CD8-positive, alpha-beta memory T cell (primary cell): ENCODE results near the gene TMEM242. TPM values are rescaled to one million over a fixed set of nuclear protein-coding genes. Genes with fewer than 3 reads are reported as not detected.

Experiments used
- CTCF ChIA-PET: fragments of 350-600 bp; sonication (Branson Sonifier 250); formaldehyde crosslinking; loops from one replicate; lab custom pipeline; 2021; ENCODE audit warnings: antibody characterized with exemption; lab: Charles Lee
- POLR2A ChIA-PET: fragments of 350-600 bp; sonication (Branson Sonifier 250); formaldehyde crosslinking; loops from one replicate; lab custom pipeline; 2021; ENCODE audit warnings: antibody characterized with exemption; lab: Charles Lee
- DNase-seq, 5 donors: peaks; one replicate each; pipeline versions ENCODE4 v3.0.0 to v3.0.0-alpha.2; 2020 to 2022; ENCODE audit warnings: mixed read lengths in 1 of 5
- H3K27ac ChIP-seq: one replicate; pipeline ENCODE4 v1.7.0; 2013; ENCODE audit warnings: low read depth, mild to moderate bottlenecking, low read length, moderate library complexity
- H3K27me3 ChIP-seq: 2 replicates; pipeline ENCODE4 v1.7.0; 2013; ENCODE audit warnings: low read length, mild to moderate bottlenecking; ENCODE audit not compliant: insufficient read depth, poor library complexity, severe bottlenecking
- H3K36me3 ChIP-seq: 2 replicates; pipeline ENCODE4 v1.7.0; 2013; ENCODE audit warnings: mild to moderate bottlenecking, low read length, moderate library complexity; ENCODE audit not compliant: insufficient read depth
- H3K4me1 ChIP-seq: 2 replicates; pipeline ENCODE4 v1.7.0; 2013; ENCODE audit warnings: mild to moderate bottlenecking, low read length, moderate library complexity; ENCODE audit not compliant: insufficient read depth
- H3K4me3 ChIP-seq: 2 replicates; pipeline ENCODE4 v1.7.0; 2013; ENCODE audit warnings: mild to moderate bottlenecking, low read length
- H3K9me3 ChIP-seq: 2 replicates; pipeline ENCODE4 v1.7.0; 2013; ENCODE audit warnings: mild to moderate bottlenecking, low read length
- H3K27ac Mint-ChIP-seq, 8 donors: one replicate each; pipeline ENCODE4 v1.8.0; 2020 to 2021; ENCODE audit warnings: mixed read lengths in 8 of 8, mild to moderate bottlenecking in 6 of 8, inconsistent platforms in 3 of 8, moderate library complexity in 3 of 8
- H3K27me3 Mint-ChIP-seq, 2 donors: one replicate each; pipeline ENCODE4 v1.8.0; 2020 to 2021; ENCODE audit warnings: mixed read lengths in 2 of 2, mild to moderate bottlenecking in 1 of 2, moderate library complexity in 1 of 2
- H3K36me3 Mint-ChIP-seq, 3 donors: one replicate each; pipeline ENCODE4 v1.8.0; 2020 to 2021; ENCODE audit warnings: mixed read lengths in 3 of 3, inconsistent platforms in 1 of 3, mild to moderate bottlenecking in 1 of 3
- H3K4me1 Mint-ChIP-seq, 3 donors: one replicate each; pipeline ENCODE4 v1.8.0; 2020 to 2021; ENCODE audit warnings: mixed read lengths in 3 of 3, inconsistent platforms in 1 of 3, mild to moderate bottlenecking in 1 of 3
- H3K4me3 Mint-ChIP-seq, 7 donors: one replicate each; pipeline ENCODE4 v1.8.0; 2020 to 2021; ENCODE audit warnings: mixed read lengths in 7 of 7, mild to moderate bottlenecking in 6 of 7, moderate library complexity in 4 of 7, inconsistent platforms in 2 of 7
- H3K9me3 Mint-ChIP-seq, 5 donors: one replicate each; pipeline ENCODE4 v1.8.0; 2020 to 2022; ENCODE audit warnings: mixed read lengths in 5 of 5, mild to moderate bottlenecking in 3 of 5, moderate library complexity in 2 of 5, inconsistent platforms in 1 of 5
- polyA plus RNA-seq: library from polyadenylated mRNA; unstranded; fragments of 300-500 nt; fragmentation: Illumina TruSeq; gene quantifications from one replicate; pipeline ENCODE4 v1.2.3, GENCODE V29; 2021
- total RNA-seq, 2 experiments: library from RNA; stranded (reverse); gene quantifications; one replicate each; pipeline ENCODE4 v1.2.3, GENCODE V29; 2021

The TMEM242 gene
- total RNA-seq = 10 to 100 TPM; 11.0 to 11.9 TPM
- 12.1 TPM for polyA plus RNA-seq

- peak within 1 kb of the TSS; percentile 90 for H3K4me3 ChIP-seq
- CTCF ChIA-PET = interaction anchor here (0.6 to 3.6 kb wide), 11 partner anchors 9 to 434 kb away, joined by 3 to 13 read pairs (median 3); no protein-coding TSS in a partner anchor
- POLR2A ChIA-PET = interaction anchor here (0.7 to 1.9 kb wide), 3 partner anchors 9 to 428 kb away, joined by 3 to 6 read pairs (median 4); no protein-coding TSS in a partner anchor
These were observed at the start of gene TMEM242 for GRCh38 chr6:157323255-157323965. TSS of gene TMEM242 (minus strand) at chr6:157323519. CDS start at chr6:157323499, 20 bp downstream.

GRCh38 chr6:157372501-157373280 is 49.4 kb upstream of the TMEM242 start:
- no peak overlapping the region for H3K27ac ChIP-seq
- H3K9me3 ChIP-seq = no peaks in the 10 kb centered on the region
- Mint-ChIP-seq H3K4me1 (peaks cover 8 to 20% (median 18%) of the 10 kb centered on the region in 3 donors), H3K27ac (no peak overlapping the region), H3K4me3 (no peak overlapping the region), H3K36me3 (no peaks in the 10 kb centered on the region), H3K27me3 (peaks cover 2 to 15% of the 10 kb centered on the region in 2 donors), H3K9me3 (no peaks in the 10 kb centered on the region)
- POLR2A ChIA-PET = no interaction called here
- DNase-seq = no peak
- no peak overlapping the region for H3K4me3 ChIP-seq
- CTCF ChIA-PET = no interaction called here
- H3K4me1 ChIP-seq = peaks cover 16% of the 10 kb centered on the region
- no peaks in the 10 kb centered on the region for H3K36me3 ChIP-seq
- no peaks in the 10 kb centered on the region for H3K27me3 ChIP-seq

More at GRCh38 chr6:157323255-157323965, at the start of gene TMEM242:
- Histone ChIP-seq H3K36me3 (peaks cover 5% of the 10 kb centered on the region), H3K4me1 (peaks cover 7% of the 10 kb centered on the region), H3K27ac (peak within 1 kb of the TSS; percentile 73), H3K27me3 (no peaks in the 10 kb centered on the region), H3K9me3 (no peaks in the 10 kb centered on the region)
- Mint-ChIP-seq H3K36me3 (peaks cover 0 to 31% (median 2%) of the 10 kb centered on the region in 3 donors), H3K4me3 (peak within 1 kb of the TSS; percentile 94 to 97 (median 96)), H3K4me1 (peaks cover 15 to 24% (median 21%) of the 10 kb centered on the region in 3 donors), H3K27me3 (peaks cover 0 to 30% of the 10 kb centered on the region in 2 donors), H3K27ac (peak within 1 kb of the TSS; percentile 82 to 98 (median 89)), H3K9me3 (no peaks in the 10 kb centered on the region)
- peak; percentile 71 to 86 (median 80) for DNase-seq

GRCh38 chr6:157370755-157371154 is 47.4 kb upstream of the TMEM242 start:
- Mint-ChIP-seq H3K4me1 (peaks cover 8 to 20% (median 18%) of the 10 kb centered on the region in 3 donors), H3K27me3 (peaks cover 12 to 25% of the 10 kb centered on the region in 2 donors), H3K9me3 (no peaks in the 10 kb centered on the region), H3K27ac (no peak overlapping the region), H3K4me3 (no peak overlapping the region), H3K36me3 (no peaks in the 10 kb centered on the region)
- peaks cover 16% of the 10 kb centered on the region for H3K4me1 ChIP-seq
- H3K36me3 ChIP-seq = no peaks in the 10 kb centered on the region
- no peaks in the 10 kb centered on the region for H3K9me3 ChIP-seq
- ChIA-PET CTCF (no interaction called here), POLR2A (no interaction called here)
- no peak overlapping the region for H3K4me3 ChIP-seq
- no peak overlapping the region for H3K27ac ChIP-seq
- no peak for DNase-seq
- H3K27me3 ChIP-seq = no peaks in the 10 kb centered on the region

GRCh38 chr6:157368359-157369049 is 45.2 kb upstream of the TMEM242 start:
- POLR2A ChIA-PET = no interaction called here
- H3K4me1 Mint-ChIP-seq = peaks cover 8 to 20% (median 18%) of the 10 kb centered on the region in 3 donors
- DNase-seq = no peak

GRCh38 chr6:157366648-157367047 is 43.3 kb upstream of the TMEM242 start:
- no peaks in the 10 kb centered on the region for H3K27me3 ChIP-seq
- H3K4me3 ChIP-seq = no peak overlapping the region
- no peak for DNase-seq
- Mint-ChIP-seq H3K36me3 (no peaks in the 10 kb centered on the region), H3K27ac (no peak overlapping the region), H3K9me3 (no peaks in the 10 kb centered on the region), H3K27me3 (peaks cover 17 to 39% of the 10 kb centered on the region in 2 donors), H3K4me1 (peaks cover 8 to 20% (median 18%) of the 10 kb centered on the region in 3 donors), H3K4me3 (no peak overlapping the region)
- H3K27ac ChIP-seq = no peak overlapping the region
- CTCF ChIA-PET = no interaction called here
- POLR2A ChIA-PET = interaction anchor here (1.2 kb wide), 1 partner anchor 13 kb away, joined by 3 read pairs; no protein-coding TSS in a partner anchor
- no peaks in the 10 kb centered on the region for H3K36me3 ChIP-seq
- peaks cover 16% of the 10 kb centered on the region for H3K4me1 ChIP-seq
- H3K9me3 ChIP-seq = no peaks in the 10 kb centered on the region

More at GRCh38 chr6:157368359-157369049, 45.2 kb upstream of the TMEM242 start:
- no peaks in the 10 kb centered on the region for H3K9me3 Mint-ChIP-seq
- no peaks in the 10 kb centered on the region for H3K9me3 ChIP-seq
- H3K27me3 Mint-ChIP-seq = peaks cover 14 to 32% of the 10 kb centered on the region in 2 donors
- no peaks in the 10 kb centered on the region for H3K36me3 ChIP-seq
- no peak overlapping the region for H3K27ac ChIP-seq
- H3K4me1 ChIP-seq = peaks cover 16% of the 10 kb centered on the region
- no peak overlapping the region for H3K4me3 ChIP-seq
- no peak overlapping the region for H3K27ac Mint-ChIP-seq
- H3K36me3 Mint-ChIP-seq = no peaks in the 10 kb centered on the region
- no peak overlapping the region for H3K4me3 Mint-ChIP-seq
- CTCF ChIA-PET = interaction anchor here (1.1 kb wide), 1 partner anchor 31 kb away, joined by 3 read pairs; no protein-coding TSS in a partner anchor
- H3K27me3 ChIP-seq = no peaks in the 10 kb centered on the region

- no peak for DNase-seq
- Mint-ChIP-seq H3K27ac (no peak overlapping the region), H3K9me3 (no peaks in the 10 kb centered on the region), H3K27me3 (peaks cover 24 to 47% of the 10 kb centered on the region in 2 donors), H3K4me3 (no peak overlapping the region), H3K4me1 (peaks cover 4 to 15% (median 13%) of the 10 kb centered on the region in 3 donors), H3K36me3 (no peaks in the 10 kb centered on the region)
- ChIA-PET POLR2A (no interaction called here), CTCF (no interaction called here)
- H3K27ac ChIP-seq = no peak overlapping the region
- H3K4me3 ChIP-seq = no peak overlapping the region
- H3K27me3 ChIP-seq = no peaks in the 10 kb centered on the region
- peaks cover 11% of the 10 kb centered on the region for H3K4me1 ChIP-seq
- no peaks in the 10 kb centered on the region for H3K9me3 ChIP-seq
- no peaks in the 10 kb centered on the region for H3K36me3 ChIP-seq
These were observed 41.4 kb upstream of the TMEM242 start for GRCh38 chr6:157364705-157365104.

GRCh38 chr6:157361886-157362285 is 38.6 kb upstream of the TMEM242 start:
- DNase-seq = no peak
- Mint-ChIP-seq H3K27me3 (peaks cover 31 to 48% of the 10 kb centered on the region in 2 donors), H3K27ac (no peak overlapping the region), H3K36me3 (no peaks in the 10 kb centered on the region), H3K4me3 (no peak overlapping the region), H3K9me3 (no peaks in the 10 kb centered on the region), H3K4me1 (no peaks in the 10 kb centered on the region)
- Histone ChIP-seq H3K9me3 (no peaks in the 10 kb centered on the region), H3K27ac (no peak overlapping the region), H3K4me1 (no peaks in the 10 kb centered on the region), H3K36me3 (no peaks in the 10 kb centered on the region), H3K4me3 (no peak overlapping the region), H3K27me3 (no peaks in the 10 kb centered on the region)
- ChIA-PET CTCF (no interaction called here), POLR2A (no interaction called here)
